HG03565 (cell line): ENCODE data around the gene P3H4.
"Not testable (repeated sequence)": the region's sequence is repeated elsewhere in the genome, so short reads cannot be mapped to it uniquely, and the experiment has no call there.

Experiments
- ATAC-seq: cut with Tn5 transposase; IDR thresholded peaks from one replicate; pipeline ENCODE4 v1.9.1; 2021; ENCODE audit warnings: mild to moderate bottlenecking, moderate library complexity; ENCODE audit not compliant: unreplicated experiment

P3H4 gene

DNA sequence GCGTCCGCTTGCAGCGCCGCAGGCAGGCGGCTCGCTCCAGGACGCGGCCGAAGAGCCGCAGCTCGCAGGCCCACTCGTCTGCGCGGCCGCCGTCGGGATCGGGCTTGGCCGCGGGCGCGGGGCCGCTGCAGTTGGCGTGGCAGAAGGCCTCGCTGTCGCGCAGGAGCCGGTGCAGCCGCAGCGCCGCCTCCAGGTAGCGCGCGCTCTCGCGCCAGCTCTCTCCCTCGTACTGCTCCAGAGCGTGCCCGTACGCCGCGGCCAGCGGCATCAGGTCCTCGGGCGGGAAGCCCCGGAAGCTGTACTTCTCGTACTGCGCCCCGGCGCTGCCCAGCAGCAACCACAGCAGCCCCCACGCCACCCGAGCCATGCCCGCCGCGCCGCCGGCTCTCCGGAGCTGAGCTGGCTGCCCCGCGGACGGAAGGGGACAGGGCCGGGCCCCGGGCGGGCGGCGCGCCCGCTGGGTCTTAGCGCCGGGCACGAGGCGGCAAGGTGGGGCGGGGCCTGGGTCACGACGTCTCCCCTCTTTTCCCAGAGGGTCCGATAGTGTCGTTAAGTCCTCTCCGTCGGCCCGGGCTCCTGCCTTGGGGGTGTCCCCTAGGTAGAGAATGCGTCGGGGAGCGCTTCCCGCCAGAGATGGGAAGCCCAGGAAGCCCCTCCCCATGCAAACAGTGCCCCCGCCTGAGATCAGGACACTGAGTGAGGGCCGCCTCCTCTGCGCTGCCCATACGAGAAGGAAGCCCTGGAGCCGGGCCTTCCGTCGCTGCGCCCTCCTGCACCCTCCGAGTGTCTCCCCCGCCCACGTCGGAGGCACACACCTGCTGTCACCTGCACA lies at the start of gene P3H4:
Gene P3H4, minus strand, starts transcription at position 401 of the 832 bp plus-strand sequence. Its CDS starts 34 bp downstream, at position 367.
- ATAC-seq, result peak; percentile 64

GRCh38 chr17:41860254-41860931 lies 48.6 kb upstream of the P3H4 start:
- no peak for ATAC-seq

DNA sequence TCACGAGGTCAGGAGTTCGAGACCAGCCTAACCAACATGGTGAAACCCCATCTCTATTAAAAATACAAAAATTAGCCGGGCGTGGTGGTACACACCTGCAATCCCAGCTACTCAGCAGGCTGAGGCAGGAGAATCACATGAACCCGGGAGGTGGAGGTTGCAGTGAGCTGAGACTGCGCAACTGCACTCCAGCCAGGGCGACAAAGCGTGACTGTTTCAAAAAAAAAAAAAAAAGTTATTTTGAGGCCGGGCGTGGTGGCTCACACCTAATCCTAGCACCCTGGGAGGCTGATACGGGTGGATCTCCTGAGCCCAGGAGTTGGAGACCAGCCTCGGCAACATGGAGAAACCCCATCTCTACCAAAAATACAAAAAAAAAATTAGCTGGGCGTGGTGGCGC lies 39.6 kb upstream of the P3H4 start:
- ATAC-seq, result not testable (repeated sequence)

GRCh38 chr17:41849251-41849990 lies 37.7 kb upstream of the P3H4 start:
- no peak for ATAC-seq

DNA sequence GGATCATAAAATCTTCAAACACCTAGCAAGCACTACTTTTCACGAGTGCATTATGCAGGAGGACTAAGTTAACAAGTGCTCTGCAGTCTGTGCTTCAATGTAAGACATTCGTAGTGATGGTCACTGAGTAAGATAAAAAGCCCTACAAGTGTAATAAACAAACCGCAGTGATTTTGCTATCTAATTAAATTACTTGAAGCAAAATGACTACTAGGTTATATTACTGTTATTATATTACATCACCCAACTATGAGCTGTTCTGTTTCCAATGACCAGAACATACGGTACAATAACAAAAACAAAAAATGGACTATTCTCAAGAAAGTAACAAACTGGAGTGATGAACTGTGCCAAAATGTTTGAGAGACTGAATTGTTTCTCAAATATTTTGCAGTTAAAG lies 37.0 kb upstream of the P3H4 start:
- no peak for ATAC-seq

DNA sequence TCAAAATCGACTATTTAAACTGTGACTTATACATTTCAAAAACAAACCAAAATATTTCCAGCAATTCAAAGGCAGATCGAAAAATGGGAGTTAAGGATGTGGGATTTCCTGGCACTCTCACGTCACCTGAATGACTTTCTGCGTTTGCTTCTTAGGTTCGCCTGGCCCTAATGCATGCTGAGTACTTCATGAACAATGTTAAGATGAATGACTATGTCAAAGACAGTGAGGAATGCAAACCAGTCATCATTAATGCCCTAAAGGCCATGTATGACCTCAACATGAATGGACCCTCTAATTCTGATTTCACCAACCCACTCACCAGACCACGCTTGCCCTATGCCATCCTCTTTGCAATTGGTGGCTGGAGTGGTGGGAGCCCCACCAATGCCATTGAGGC lies 33.2 kb upstream of the P3H4 start:
- no peak for ATAC-seq

GRCh38 chr17:41840781-41841180 lies 29.0 kb upstream of the P3H4 start:
- ATAC-seq, result not testable (repeated sequence)

DNA sequence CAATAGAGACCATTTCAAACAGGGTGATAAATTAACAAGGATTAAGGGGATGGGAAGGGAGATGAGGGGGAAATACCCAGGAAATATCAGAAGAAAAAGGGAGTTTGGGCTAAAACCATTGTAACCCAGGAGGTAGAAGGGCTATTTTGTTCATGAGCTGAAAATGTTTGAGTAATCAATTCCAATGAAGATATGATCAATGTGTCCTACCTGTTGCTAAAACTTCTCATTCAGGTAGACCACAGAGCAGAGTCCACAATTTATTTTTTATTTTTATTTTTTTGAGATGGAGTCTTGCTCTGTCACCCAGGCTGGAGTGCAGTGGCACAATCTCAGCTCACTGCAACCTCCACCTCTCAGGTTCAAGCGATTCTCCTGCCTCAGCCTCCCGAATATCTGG lies 27.7 kb upstream of the P3H4 start:
- not testable (repeated sequence) for ATAC-seq

GRCh38 chr17:41837761-41838538 lies 26.2 kb upstream of the P3H4 start, which contains the start of gene KLHL10:
KLHL10 (plus strand) TSS chr17:41837825; CDS start chr17:41837933, 108 bp downstream.
- ATAC-seq, result no peak

DNA sequence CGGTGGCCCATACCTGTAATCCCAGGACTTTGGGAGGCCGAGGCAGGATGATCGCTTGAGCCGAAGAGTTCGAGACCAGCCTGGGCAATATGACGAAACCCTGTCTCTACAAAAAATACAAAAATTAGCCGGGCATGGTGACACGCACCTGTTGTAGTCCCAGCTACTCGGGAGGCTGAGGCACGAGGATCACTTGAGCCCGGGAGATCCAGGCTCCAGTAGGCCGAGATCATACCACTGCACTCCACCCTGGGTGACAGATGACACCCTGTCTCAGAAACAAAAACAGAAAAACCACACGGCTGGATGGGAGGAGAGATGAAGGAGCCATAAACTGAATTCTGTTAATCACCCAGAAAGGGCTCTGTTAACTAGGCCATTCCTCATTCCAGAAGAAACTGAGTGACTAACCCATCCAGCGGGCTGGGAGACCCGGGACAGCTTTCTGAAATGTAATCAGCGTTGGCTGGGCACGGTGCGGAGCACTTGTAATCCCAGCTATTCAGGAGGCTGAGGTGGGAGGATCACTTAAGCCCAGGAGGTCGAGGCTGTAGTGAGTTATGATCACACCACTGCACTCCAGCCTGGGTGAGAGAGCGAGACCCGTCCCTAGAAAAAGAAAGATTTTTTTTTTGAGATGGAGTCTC lies 24.9 kb upstream of the P3H4 start:
- ATAC-seq, result no peak

GRCh38 chr17:41835800-41836549 lies 24.2 kb upstream of the P3H4 start, which contains the start of gene NT5C3B:
NT5C3B (minus strand) TSS chr17:41836232; CDS start chr17:41836193, 39 bp downstream.
- ATAC-seq, result no peak

GRCh38 chr17:41835214-41835799 lies 23.6 kb upstream of the P3H4 start:
- no peak for ATAC-seq

DNA sequence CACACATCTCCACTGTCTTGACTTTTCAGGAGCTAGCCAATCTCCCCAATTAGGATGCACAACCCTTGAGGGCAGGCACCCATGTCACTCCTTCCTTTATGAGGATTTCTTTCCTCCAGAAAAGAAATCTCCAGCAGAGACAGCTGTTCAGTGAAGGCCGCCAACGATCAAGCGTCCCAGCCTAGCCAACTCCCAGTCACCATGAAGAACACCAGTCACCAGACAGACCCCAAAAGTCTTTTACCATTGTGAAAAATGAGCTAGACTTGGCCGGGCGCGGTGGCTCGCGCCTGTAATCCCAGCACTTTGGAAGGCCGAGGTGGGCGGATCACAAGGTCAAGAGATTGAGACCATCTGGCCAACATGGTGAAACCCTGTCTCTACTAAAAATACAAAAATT lies 18.2 kb upstream of the P3H4 start:
- ATAC-seq, result not testable (repeated sequence)

DNA sequence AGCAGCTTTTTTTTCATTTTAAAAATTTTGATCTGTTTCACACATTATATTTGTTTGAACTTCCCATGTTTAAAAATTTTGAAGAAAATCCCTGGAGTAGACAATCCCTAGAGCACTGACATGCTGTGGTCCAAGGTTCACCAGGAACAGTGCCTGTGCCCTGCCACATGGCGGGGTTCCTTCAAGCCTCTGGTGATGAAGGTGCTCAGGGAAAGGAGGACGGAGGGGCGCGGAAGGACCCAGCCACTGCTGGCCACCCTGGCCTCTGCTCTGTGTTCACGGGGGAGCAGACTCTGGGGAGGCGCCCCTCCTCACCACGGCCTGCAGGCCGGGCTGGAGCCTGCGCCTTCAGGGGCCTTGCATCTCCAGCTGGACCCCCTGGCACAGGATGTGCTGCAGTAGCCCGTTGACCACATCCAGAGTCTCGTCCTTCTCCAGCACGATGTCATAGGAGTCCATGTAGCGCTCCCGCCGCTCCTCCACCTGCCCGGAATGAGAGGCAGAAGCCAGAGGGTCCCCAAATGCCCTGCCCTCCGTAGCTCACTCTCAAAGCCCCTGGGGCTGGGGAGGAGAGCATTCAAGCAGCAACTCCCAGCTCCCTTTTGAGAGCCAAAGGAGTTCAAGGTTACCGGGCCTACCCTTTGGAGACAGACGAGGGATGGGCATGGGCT lies 13.6 kb upstream of the P3H4 start:
- ATAC-seq, result no peak

DNA sequence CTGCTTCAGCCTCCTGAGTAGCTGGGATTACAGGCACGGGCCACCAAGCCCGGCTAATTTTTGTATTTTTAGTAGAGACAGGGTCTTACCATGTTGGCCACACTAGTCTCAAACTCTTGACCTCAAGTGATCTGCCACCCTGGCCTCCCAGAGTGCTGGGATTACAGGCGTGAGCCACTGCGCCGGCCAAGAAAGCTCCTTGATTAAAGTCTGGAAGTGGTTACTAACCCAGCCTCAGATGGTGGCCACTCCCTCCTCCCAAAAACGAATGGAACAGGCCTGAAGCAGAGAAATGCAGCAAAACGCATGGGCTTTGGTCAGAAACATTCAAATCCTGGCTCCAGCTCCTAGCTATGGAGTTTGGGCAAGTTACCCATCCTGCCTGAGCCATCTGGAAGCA lies 12.3 kb upstream of the P3H4 start:
- no peak for ATAC-seq

DNA sequence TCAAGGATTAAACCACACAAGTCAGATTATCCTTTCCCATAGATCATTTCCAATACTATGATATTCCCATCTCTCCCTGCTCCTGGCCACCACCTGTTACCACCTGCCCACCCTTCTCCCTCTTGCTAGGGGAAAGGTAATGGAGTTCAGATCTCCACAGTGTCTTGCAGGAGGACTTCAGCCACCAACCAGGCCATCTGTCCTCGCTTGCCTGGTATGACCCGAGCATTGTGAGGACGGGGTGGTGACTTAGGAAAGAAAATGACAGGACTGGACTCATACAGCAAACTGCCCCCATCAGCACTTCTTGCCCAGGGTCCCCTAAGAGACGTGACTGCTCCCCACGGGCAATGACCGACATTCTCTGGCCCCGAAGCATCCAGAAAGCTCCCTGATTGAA lies 11.8 kb upstream of the P3H4 start:
- ATAC-seq, result no peak

- ATAC-seq, result no peak
Measured at GRCh38 chr17:41823141-41823524, 11.4 kb upstream of the P3H4 start.
